Measurements from ENCODE around the gene TBC1D9.

Gene TBC1D9

DNA sequence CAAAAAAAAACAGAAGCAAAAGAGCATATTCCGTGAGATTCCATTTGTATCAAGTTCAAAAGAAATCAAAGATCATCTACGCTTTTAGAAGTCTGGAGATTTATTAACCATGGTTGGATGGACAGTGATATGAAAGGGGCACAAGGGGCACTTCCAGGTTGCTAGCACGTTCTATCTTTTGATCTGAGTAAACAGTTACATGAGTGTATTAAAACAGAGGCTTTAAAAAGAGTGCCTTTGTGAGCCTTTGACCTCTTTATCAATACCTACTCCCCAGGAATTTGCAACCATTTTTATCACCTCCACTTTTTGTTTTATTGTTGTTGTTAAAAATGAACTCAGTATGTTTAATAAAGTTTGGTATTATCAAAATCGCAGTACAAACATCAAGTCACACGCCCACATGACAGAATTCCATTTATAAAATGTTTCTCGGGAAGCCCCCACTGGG lies 115.1 kb downstream of the TBC1D9 start (continued):
- TF ChIP-seq, protein P1, sequence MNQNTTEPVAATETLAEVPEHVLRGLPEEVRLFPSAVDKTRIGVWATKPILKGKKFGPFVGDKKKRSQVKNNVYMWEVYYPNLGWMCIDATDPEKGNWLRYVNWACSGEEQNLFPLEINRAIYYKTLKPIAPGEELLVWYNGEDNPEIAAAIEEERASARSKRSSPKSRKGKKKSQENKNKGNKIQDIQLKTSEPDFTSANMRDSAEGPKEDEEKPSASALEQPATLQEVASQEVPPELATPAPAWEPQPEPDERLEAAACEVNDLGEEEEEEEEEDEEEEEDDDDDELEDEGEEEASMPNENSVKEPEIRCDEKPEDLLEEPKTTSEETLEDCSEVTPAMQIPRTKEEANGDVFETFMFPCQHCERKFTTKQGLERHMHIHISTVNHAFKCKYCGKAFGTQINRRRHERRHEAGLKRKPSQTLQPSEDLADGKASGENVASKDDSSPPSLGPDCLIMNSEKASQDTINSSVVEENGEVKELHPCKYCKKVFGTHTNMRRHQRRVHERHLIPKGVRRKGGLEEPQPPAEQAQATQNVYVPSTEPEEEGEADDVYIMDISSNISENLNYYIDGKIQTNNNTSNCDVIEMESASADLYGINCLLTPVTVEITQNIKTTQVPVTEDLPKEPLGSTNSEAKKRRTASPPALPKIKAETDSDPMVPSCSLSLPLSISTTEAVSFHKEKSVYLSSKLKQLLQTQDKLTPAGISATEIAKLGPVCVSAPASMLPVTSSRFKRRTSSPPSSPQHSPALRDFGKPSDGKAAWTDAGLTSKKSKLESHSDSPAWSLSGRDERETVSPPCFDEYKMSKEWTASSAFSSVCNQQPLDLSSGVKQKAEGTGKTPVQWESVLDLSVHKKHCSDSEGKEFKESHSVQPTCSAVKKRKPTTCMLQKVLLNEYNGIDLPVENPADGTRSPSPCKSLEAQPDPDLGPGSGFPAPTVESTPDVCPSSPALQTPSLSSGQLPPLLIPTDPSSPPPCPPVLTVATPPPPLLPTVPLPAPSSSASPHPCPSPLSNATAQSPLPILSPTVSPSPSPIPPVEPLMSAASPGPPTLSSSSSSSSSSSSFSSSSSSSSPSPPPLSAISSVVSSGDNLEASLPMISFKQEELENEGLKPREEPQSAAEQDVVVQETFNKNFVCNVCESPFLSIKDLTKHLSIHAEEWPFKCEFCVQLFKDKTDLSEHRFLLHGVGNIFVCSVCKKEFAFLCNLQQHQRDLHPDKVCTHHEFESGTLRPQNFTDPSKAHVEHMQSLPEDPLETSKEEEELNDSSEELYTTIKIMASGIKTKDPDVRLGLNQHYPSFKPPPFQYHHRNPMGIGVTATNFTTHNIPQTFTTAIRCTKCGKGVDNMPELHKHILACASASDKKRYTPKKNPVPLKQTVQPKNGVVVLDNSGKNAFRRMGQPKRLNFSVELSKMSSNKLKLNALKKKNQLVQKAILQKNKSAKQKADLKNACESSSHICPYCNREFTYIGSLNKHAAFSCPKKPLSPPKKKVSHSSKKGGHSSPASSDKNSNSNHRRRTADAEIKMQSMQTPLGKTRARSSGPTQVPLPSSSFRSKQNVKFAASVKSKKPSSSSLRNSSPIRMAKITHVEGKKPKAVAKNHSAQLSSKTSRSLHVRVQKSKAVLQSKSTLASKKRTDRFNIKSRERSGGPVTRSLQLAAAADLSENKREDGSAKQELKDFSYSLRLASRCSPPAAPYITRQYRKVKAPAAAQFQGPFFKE (tag by site-specific recombination; IDR thresholded peaks at IDR 0.05; ENCODE audit: borderline replicate concordance), result no peak
- no peak for TF ChIP-seq ZNF404 (tag by site-specific recombination; IDR thresholded peaks at IDR 0.05)
- TF ChIP-seq BCL11B (tag by site-specific recombination; IDR thresholded peaks at IDR 0.05; ENCODE audit: low read depth), result no peak

DNA sequence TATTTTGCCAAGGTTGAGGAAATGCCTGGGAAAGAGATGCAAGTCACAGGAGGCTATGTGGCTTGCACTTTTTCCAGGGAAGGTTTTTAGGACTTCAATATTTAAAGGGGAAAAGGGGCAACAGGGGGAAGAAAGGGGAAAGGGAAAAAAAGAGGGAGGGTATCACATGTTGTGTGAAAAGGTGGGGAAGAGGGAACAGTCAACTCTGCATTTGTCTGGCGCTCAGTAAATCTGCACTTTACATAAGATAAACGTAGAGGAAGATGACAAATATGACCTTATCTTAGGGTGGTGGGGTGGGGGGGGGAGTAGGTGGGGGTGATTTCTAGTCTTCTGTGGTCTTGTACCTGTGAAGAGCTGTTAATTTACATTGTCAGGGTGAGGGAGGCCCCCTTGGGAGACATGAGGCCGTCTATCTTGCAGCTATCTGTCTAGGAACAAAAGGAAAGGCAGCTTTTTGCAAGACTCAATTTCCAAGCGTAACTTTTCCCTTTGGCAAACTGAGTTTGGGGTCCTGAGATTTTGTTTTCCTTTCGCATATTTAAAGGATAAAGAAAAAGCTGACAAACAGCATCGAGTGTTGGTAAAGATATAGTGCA lies 115.9 kb downstream of the TBC1D9 start:
- CTCF ChIA-PET, result no interaction called here
- Histone ChIP-seq H3K4me3 (ENCODE audit: low read depth, low read length) (no peak overlapping the region), H3K36me3 (ENCODE audit: control insufficient read depth in 2 of 2, insufficient read depth in 1 of 2, low read length in 2 of 2) (peaks cover 4 to 62% of the 10 kb centered on the region in 2 experiments; a peak in 2 of 3 replicates), H3K27ac (ENCODE audit: extremely low read depth, low read depth, low read length) (no peak overlapping the region), H3K4me1 (ENCODE audit: control insufficient read depth, insufficient read depth, low read length) (no peaks in the 10 kb centered on the region), H3K9me3 (ENCODE audit: control insufficient read depth, insufficient read depth, low read depth, low read length) (no peaks in the 10 kb centered on the region)
- POLR2A ChIA-PET, result no interaction called here
- TF ChIP-seq, protein P2, sequence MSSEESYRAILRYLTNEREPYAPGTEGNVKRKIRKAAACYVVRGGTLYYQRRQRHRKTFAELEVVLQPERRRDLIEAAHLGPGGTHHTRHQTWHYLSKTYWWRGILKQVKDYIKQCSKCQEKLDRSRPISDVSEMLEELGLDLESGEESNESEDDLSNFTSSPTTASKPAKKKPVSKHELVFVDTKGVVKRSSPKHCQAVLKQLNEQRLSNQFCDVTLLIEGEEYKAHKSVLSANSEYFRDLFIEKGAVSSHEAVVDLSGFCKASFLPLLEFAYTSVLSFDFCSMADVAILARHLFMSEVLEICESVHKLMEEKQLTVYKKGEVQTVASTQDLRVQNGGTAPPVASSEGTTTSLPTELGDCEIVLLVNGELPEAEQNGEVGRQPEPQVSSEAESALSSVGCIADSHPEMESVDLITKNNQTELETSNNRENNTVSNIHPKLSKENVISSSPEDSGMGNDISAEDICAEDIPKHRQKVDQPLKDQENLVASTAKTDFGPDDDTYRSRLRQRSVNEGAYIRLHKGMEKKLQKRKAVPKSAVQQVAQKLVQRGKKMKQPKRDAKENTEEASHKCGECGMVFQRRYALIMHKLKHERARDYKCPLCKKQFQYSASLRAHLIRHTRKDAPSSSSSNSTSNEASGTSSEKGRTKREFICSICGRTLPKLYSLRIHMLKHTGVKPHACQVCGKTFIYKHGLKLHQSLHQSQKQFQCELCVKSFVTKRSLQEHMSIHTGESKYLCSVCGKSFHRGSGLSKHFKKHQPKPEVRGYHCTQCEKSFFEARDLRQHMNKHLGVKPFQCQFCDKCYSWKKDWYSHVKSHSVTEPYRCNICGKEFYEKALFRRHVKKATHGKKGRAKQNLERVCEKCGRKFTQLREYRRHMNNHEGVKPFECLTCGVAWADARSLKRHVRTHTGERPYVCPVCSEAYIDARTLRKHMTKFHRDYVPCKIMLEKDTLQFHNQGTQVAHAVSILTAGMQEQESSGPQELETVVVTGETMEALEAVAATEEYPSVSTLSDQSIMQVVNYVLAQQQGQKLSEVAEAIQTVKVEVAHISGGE (tag by site-specific recombination; conservative IDR thresholded peaks at IDR 0.05; ENCODE audit: low read depth), result no peak
- TF ChIP-seq IKZF3 (tag by site-specific recombination; IDR thresholded peaks at IDR 0.05), result no peak
- TF ChIP-seq ZNF211 (tag by site-specific recombination; IDR thresholded peaks at IDR 0.05; ENCODE audit: low read depth), result no peak

DNA sequence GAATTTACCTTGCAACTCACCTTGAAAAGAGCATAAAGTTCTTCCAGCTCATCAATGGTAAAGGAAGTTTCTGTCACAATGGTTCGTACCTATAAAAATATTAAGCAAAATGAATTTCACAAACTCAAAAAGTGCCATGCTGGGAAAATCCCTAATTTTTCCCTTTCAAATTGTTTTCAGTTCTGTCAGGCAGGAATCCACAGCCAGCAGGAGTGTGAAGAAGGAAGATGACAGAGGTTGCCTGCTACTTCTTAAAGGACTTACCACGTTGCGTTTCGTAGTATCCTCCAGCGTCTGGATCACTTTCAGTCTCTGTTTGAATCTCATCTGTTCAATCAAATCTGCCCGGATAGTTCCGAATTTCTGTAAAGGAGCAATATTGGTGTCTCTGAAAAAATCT lies 117.1 kb downstream of the TBC1D9 start:
- ChIA-PET CTCF (interaction anchor here (0.6 to 0.8 kb wide), 3 partner anchors 209 to 1144 kb away, joined by 3 to 4 read pairs (median 3); no protein-coding TSS in a partner anchor), POLR2A (no interaction called here)
- Histone ChIP-seq H3K4me3 (ENCODE audit: low read depth, low read length) (no peak overlapping the region), H3K36me3 (ENCODE audit: control insufficient read depth in 2 of 2, insufficient read depth in 1 of 2, low read length in 2 of 2) (peaks cover 4 to 59% of the 10 kb centered on the region in 2 experiments; a peak in 2 of 3 replicates), H3K27ac (ENCODE audit: extremely low read depth, low read depth, low read length) (no peak overlapping the region), H3K4me1 (ENCODE audit: control insufficient read depth, insufficient read depth, low read length) (no peaks in the 10 kb centered on the region), H3K9me3 (ENCODE audit: control insufficient read depth, insufficient read depth, low read depth, low read length) (no peaks in the 10 kb centered on the region)
- TF ChIP-seq KLF9 (tag by site-specific recombination; IDR thresholded peaks at IDR 0.05; ENCODE audit: low read depth) (no peak), SP2 (tag by site-specific recombination; IDR thresholded peaks at IDR 0.05) (no peak), ZNF37A (tag by site-specific recombination; IDR thresholded peaks at IDR 0.05) (no peak), ZNF394 (tag by site-specific recombination; IDR thresholded peaks at IDR 0.05; ENCODE audit: borderline replicate concordance) (no peak), ZSCAN23 (tag by site-specific recombination; IDR thresholded peaks at IDR 0.05) (no peak), ZFP41 (tag by site-specific recombination; IDR thresholded peaks at IDR 0.05; ENCODE audit: borderline replicate concordance) (no peak), ZNF214 (tag by site-specific recombination; IDR thresholded peaks at IDR 0.05; ENCODE audit: borderline replicate concordance) (no peak), ZNF169 (tag by site-specific recombination; IDR thresholded peaks at IDR 0.05) (no peak), ZNF670 (tag by site-specific recombination; IDR thresholded peaks at IDR 0.05; ENCODE audit: low read depth) (no peak), ZNF10 (tag by site-specific recombination; IDR thresholded peaks at IDR 0.05) (no peak), ZNF211 (tag by site-specific recombination; IDR thresholded peaks at IDR 0.05; ENCODE audit: low read depth) (no peak)
- TF ChIP-seq, protein P3, sequence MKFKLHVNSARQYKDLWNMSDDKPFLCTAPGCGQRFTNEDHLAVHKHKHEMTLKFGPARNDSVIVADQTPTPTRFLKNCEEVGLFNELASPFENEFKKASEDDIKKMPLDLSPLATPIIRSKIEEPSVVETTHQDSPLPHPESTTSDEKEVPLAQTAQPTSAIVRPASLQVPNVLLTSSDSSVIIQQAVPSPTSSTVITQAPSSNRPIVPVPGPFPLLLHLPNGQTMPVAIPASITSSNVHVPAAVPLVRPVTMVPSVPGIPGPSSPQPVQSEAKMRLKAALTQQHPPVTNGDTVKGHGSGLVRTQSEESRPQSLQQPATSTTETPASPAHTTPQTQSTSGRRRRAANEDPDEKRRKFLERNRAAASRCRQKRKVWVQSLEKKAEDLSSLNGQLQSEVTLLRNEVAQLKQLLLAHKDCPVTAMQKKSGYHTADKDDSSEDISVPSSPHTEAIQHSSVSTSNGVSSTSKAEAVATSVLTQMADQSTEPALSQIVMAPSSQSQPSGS (tag by site-specific recombination; IDR thresholded peaks at IDR 0.05; ENCODE audit: low read depth), result no peak

Data from HEK293 (cell line).